Panc1 (cell line): Measurements from ENCODE around the gene TMEM131L. TPM values are rescaled to one million over a fixed set of nuclear protein-coding genes. Genes with fewer than 3 reads are reported as not detected.

Experiments
- ATAC-seq: fragments of 200-7000 bp; cut with Tn5 transposase; 2 replicates; pipeline ENCODE4 v1.9.1; 2020; ENCODE audit warnings: mild to moderate bottlenecking, moderate library complexity
- BruUV-seq: library from RNA; stranded (reverse); fragments of 400-500 nt; replicated peaks from 2 replicates; lab custom pipeline; 2021; lab: Mats Ljungman, UMichigan
- CTCF ChIA-PET: fragments of 300-600 bp; sonication (Branson Sonifier 250); formaldehyde crosslinking; loops from one replicate; lab custom pipeline; 2022; ENCODE audit warnings: antibody characterized with exemption; lab: Charles Lee
- POLR2A ChIA-PET: fragments of 300-600 bp; sonication (Branson Sonifier 250); formaldehyde crosslinking; loops from one replicate; lab custom pipeline; 2022; ENCODE audit warnings: antibody characterized with exemption; lab: Charles Lee
- DNase-seq: peaks from one replicate; pipeline ENCODE4 v3.0.0-alpha.2; 2010; ENCODE audit warnings: low read depth, low spot score
- H3K27ac ChIP-seq: 2 replicates; pipeline ENCODE4 v1.5.1; 2011; ENCODE audit warnings: mild to moderate bottlenecking, low read length, inconsistent platforms
- H3K27me3 ChIP-seq: fragments of 200-500 bp; sonication (Bioruptor generic); 2 replicates; pipeline ENCODE4 v1.6.0; 2014; ENCODE audit warnings: low read length, inconsistent platforms; ENCODE audit not compliant: control insufficient read depth, insufficient read depth
- H3K36me3 ChIP-seq: fragments of 200-500 bp; sonication (Bioruptor generic); 2 replicates; pipeline ENCODE4 v1.5.1; 2014; ENCODE audit warnings: inconsistent platforms, mild to moderate bottlenecking, low read length, moderate library complexity; ENCODE audit not compliant: control insufficient read depth, insufficient read depth
- H3K4me1 ChIP-seq: 2 replicates; pipeline ENCODE4 v1.5.1; 2011; ENCODE audit warnings: inconsistent platforms, mild to moderate bottlenecking, low read length, moderate library complexity; ENCODE audit not compliant: control insufficient read depth, insufficient read depth
- H3K4me3 ChIP-seq, 2 experiments: 2 replicates each; pipeline ENCODE4 v1.5.1; 2011 to 2012; ENCODE audit warnings: low read depth in 2 of 2, low read length in 2 of 2, mild to moderate bottlenecking in 2 of 2, inconsistent platforms in 1 of 2, moderate library complexity in 1 of 2
- H3K9me3 ChIP-seq: fragments of 200-500 bp; sonication (Bioruptor generic); 2 replicates; pipeline ENCODE4 v1.5.1; 2014; ENCODE audit warnings: low read depth, mild to moderate bottlenecking, inconsistent platforms, low read length, moderate library complexity; ENCODE audit not compliant: control insufficient read depth, insufficient read depth
- CTCF ChIP-seq: fragments of 450-650 bp; IDR thresholded peaks from 2 replicates; pipeline ENCODE4 v1.5.1; 2017; ENCODE audit warnings: mild to moderate bottlenecking
- POLR2AphosphoS5 ChIP-seq: IDR thresholded peaks from 2 replicates; pipeline ENCODE4 v1.6.1; 2012; ENCODE audit warnings: mild to moderate bottlenecking, low read depth, low read length, moderate library complexity
- SIN3A ChIP-seq: IDR thresholded peaks from 2 replicates; pipeline ENCODE4 v1.6.1; 2012; ENCODE audit warnings: low read depth, mild to moderate bottlenecking, low read length, moderate library complexity, borderline replicate concordance; ENCODE audit not compliant: insufficient read depth
- TCF7L2 ChIP-seq: IDR thresholded peaks from 2 replicates; pipeline ENCODE4 v1.6.1; 2011; ENCODE audit warnings: mild to moderate bottlenecking, low read depth, low read length, inconsistent platforms
- in situ Hi-C: cut with HindIII; loops from 2 replicates; pipeline ENCODE4 v1.10.0; 2016; ENCODE audit warnings: low sequenced_read_pairs, low pct_unique_long_range_greater_than_20kb
- intact Hi-C: fragments of 100-400 bp; cut with micrococcal nuclease; formaldehyde crosslinking; loops from one replicate; pipeline ENCODE4 v1.10.0; 2022; ENCODE audit not compliant: unreplicated experiment
- total RNA-seq: library from RNA; stranded (reverse); gene quantifications from one replicate; pipeline ENCODE4 v1.2.1, GENCODE V29; 2021; ENCODE audit not compliant: unreplicated experiment
- TF ChIP-seq, protein P1 (sequence below), 2 experiments: IDR thresholded peaks; 2 replicates each; pipeline ENCODE4 v1.6.1; 2011 to 2012; ENCODE audit warnings: low read depth in 2 of 2, control low read depth in 1 of 2, low read length in 1 of 2, mild to moderate bottlenecking in 1 of 2, moderate library complexity in 1 of 2; ENCODE audit not compliant: insufficient read depth in 1 of 2

Gene TMEM131L
- total RNA-seq, 1 experiment from 2014 or later: 13.5 TPM

- Histone ChIP-seq H3K27me3 (no peaks in the 10 kb centered on the region), H3K36me3 (no peaks in the 10 kb centered on the region), H3K27ac (no peak overlapping the region), H3K4me1 (peaks cover 6% of the 10 kb centered on the region), H3K9me3 (no peaks in the 10 kb centered on the region), H3K4me3 (no peak overlapping the region)
- ChIA-PET CTCF (no interaction called here), POLR2A (no interaction called here)
- no peak for TF ChIP-seq TCF7L2
- TF ChIP-seq, protein P1, sequence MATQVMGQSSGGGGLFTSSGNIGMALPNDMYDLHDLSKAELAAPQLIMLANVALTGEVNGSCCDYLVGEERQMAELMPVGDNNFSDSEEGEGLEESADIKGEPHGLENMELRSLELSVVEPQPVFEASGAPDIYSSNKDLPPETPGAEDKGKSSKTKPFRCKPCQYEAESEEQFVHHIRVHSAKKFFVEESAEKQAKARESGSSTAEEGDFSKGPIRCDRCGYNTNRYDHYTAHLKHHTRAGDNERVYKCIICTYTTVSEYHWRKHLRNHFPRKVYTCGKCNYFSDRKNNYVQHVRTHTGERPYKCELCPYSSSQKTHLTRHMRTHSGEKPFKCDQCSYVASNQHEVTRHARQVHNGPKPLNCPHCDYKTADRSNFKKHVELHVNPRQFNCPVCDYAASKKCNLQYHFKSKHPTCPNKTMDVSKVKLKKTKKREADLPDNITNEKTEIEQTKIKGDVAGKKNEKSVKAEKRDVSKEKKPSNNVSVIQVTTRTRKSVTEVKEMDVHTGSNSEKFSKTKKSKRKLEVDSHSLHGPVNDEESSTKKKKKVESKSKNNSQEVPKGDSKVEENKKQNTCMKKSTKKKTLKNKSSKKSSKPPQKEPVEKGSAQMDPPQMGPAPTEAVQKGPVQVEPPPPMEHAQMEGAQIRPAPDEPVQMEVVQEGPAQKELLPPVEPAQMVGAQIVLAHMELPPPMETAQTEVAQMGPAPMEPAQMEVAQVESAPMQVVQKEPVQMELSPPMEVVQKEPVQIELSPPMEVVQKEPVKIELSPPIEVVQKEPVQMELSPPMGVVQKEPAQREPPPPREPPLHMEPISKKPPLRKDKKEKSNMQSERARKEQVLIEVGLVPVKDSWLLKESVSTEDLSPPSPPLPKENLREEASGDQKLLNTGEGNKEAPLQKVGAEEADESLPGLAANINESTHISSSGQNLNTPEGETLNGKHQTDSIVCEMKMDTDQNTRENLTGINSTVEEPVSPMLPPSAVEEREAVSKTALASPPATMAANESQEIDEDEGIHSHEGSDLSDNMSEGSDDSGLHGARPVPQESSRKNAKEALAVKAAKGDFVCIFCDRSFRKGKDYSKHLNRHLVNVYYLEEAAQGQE (IDR thresholded peaks at IDR 0.05; ENCODE audit: insufficient read depth in 1 of 2, low read depth in 2 of 2, low read length in 1 of 2): no peak
- TF ChIP-seq SIN3A: no peak
- TF ChIP-seq CTCF: no peak
- TF ChIP-seq POLR2AphosphoS5: no peak
- no peak for ATAC-seq
- DNase-seq: no peak
- no TSS peak for BruUV-seq
- in situ Hi-C loops (no loop called here), intact Hi-C loops (no loop called here)
Observed at GRCh38 chr4:153521478-153521877, 55.3 kb downstream of the TMEM131L start.

GRCh38 chr4:153521999-153522801 is 56.0 kb downstream of the TMEM131L start:
- intact Hi-C loops (no loop called here), in situ Hi-C loops (no loop called here)
- H3K4me3 ChIP-seq: no peak overlapping the region
- peaks cover 6% of the 10 kb centered on the region for H3K4me1 ChIP-seq
- no peak overlapping the region for H3K27ac ChIP-seq
- ATAC-seq: no peak
- TF ChIP-seq POLR2AphosphoS5: no peak
- no peak for TF ChIP-seq SIN3A
- TF ChIP-seq, protein P1 (IDR thresholded peaks at IDR 0.05; ENCODE audit: insufficient read depth in 1 of 2, low read depth in 2 of 2, low read length in 1 of 2): no peak
- TF ChIP-seq CTCF: no peak
- TF ChIP-seq TCF7L2: no peak
- H3K36me3 ChIP-seq: no peaks in the 10 kb centered on the region
- DNase-seq: no peak
- POLR2A ChIA-PET: no interaction called here
- BruUV-seq: no TSS peak
- no peaks in the 10 kb centered on the region for H3K27me3 ChIP-seq
- CTCF ChIA-PET: no interaction called here
- no peaks in the 10 kb centered on the region for H3K9me3 ChIP-seq
